K562 (cell line): ENCODE measurements around the gene HSPA4L. TPM values are rescaled to one million over a fixed set of nuclear protein-coding genes. Genes with fewer than 3 reads are reported as not detected.

ENCODE experiments used
- AFF1 ChIP-seq, 2 experiments: fragments of 450-650 bp; IDR thresholded peaks; 2 replicates each; pipeline ENCODE4 v1.6.1; 2018; ENCODE audit warnings: mild to moderate bottlenecking in 2 of 2, low read depth in 1 of 2; ENCODE audit not compliant: partially characterized antibody in 2 of 2
- ARNT ChIP-seq, 2 experiments: fragments of 450-650 bp; IDR thresholded peaks; 2 replicates each; pipeline ENCODE4 v1.6.1; 2016; ENCODE audit warnings: mild to moderate bottlenecking in 1 of 2
- ATF7 ChIP-seq: fragments of 450-650 bp; IDR thresholded peaks from 2 replicates; pipeline ENCODE4 v1.7.1; 2014; ENCODE audit warnings: mild to moderate bottlenecking, moderate library complexity
- BCLAF1 ChIP-seq, 2 experiments: fragments of 450-650 bp in 1 of 2; IDR thresholded peaks; 2 replicates each; pipeline ENCODE4 v1.6.1; 2011 to 2017; ENCODE audit warnings: low read depth in 2 of 2, antibody characterized with exemption in 1 of 2, borderline replicate concordance in 1 of 2, low read length in 1 of 2, mild to moderate bottlenecking in 1 of 2, mixed read lengths in 1 of 2; ENCODE audit not compliant: control insufficient read depth in 1 of 2
- CCNT2 ChIP-seq: IDR thresholded peaks from 2 replicates; pipeline ENCODE4 v1.6.1; 2011; ENCODE audit warnings: borderline replicate concordance, low read depth, mild to moderate bottlenecking, moderate library complexity, mixed read lengths, low read length; ENCODE audit not compliant: insufficient read length; ENCODE audit errors: extremely low read depth
- E2F6 ChIP-seq, 2 experiments: IDR thresholded peaks; 2 replicates each; pipeline ENCODE4 v1.6.1; 2011; ENCODE audit warnings: borderline replicate concordance in 1 of 2, control low read depth in 1 of 2, low read depth in 1 of 2, low read length in 1 of 2, mild to moderate bottlenecking in 1 of 2, mixed read lengths in 1 of 2, moderate library complexity in 1 of 2; ENCODE audit not compliant: insufficient read depth in 1 of 2, insufficient read length in 1 of 2, poor library complexity in 1 of 2, severe bottlenecking in 1 of 2; ENCODE audit errors: extremely low read depth in 1 of 2
- EZH2 ChIP-seq: IDR thresholded peaks from 2 replicates; pipeline ENCODE4 v1.6.1; 2012; ENCODE audit warnings: low read depth, mild to moderate bottlenecking, inconsistent platforms, low read length, borderline replicate concordance
- FOXJ2 ChIP-seq: fragments of 200-800 bp; sonication (Bioruptor generic); IDR thresholded peaks from 2 replicates; pipeline ENCODE4 v1.6.1; 2016; ENCODE audit warnings: missing genetic modification characterization, missing compliant biosample characterization
- HLTF ChIP-seq: fragments of 450-650 bp; IDR thresholded peaks from 2 replicates; pipeline ENCODE4 v1.6.1; 2016
- HNRNPLL ChIP-seq: fragments of 200-400 bp; formaldehyde crosslinking; IDR thresholded peaks from 2 replicates; pipeline ENCODE4 v1.6.1; 2017; ENCODE audit warnings: low read length, low read depth, mild to moderate bottlenecking; ENCODE audit not compliant: poor library complexity, severe bottlenecking
- KDM2B ChIP-seq: fragments of 250-450 bp; sonication (Bioruptor Pico); IDR thresholded peaks from 2 replicates; pipeline ENCODE4 v1.8.0; 2021; ENCODE audit warnings: mild to moderate bottlenecking, moderate library complexity
- LARP7 ChIP-seq: fragments of 450-650 bp; IDR thresholded peaks from 2 replicates; pipeline ENCODE4 v1.6.1; 2016
- POLR2B ChIP-seq: fragments of 450-650 bp; IDR thresholded peaks from 2 replicates; pipeline ENCODE4 v1.6.1; 2018; ENCODE audit warnings: low read depth; ENCODE audit not compliant: partially characterized antibody
- RAD51 ChIP-seq: fragments of 450-650 bp; IDR thresholded peaks from 2 replicates; pipeline ENCODE4 v1.7.1; 2016; ENCODE audit warnings: low read depth, mild to moderate bottlenecking, borderline replicate concordance
- RFX1 ChIP-seq: fragments of 450-650 bp; IDR thresholded peaks from 2 replicates; pipeline ENCODE4 v1.6.1; 2016; ENCODE audit warnings: mild to moderate bottlenecking, moderate library complexity
- polyA plus RNA-seq, 8 experiments: library from polyadenylated mRNA; depleted of rRNA in 4 of 8; stranded (reverse) in 5 of 8; unstranded in 3 of 8; fragments of >200 nt; fragmentation: Nextera tagmentation in 2 of 8; fragmentation: Illumina TruSeq in 1 of 8; extraction: Ambion mirVana in 2 of 8; extraction: Trizol in 1 of 8; gene quantifications; 2 replicates each; pipeline versions ENCODE4 v1.2.1 to v1.2.3, GENCODE V29; 2011 to 2014; ENCODE audit warnings: inconsistent platforms in 1 of 8, missing spikeins in 1 of 8
- total RNA-seq, 7 experiments: library from RNA; depleted of rRNA in 6 of 7; stranded (reverse); fragments of >200 nt in 6 of 7; fragmentation: Illumina TruSeq in 2 of 7; extraction: Trizol in 2 of 7; gene quantifications; 2 replicates each; pipeline versions ENCODE4 v1.2.1 to v1.2.3, GENCODE V29; 2011 to 2021; ENCODE audit warnings: low replicate concordance in 1 of 7

The HSPA4L gene
- total and polyA plus RNA-seq, 9 of the 15 experiments (the other 6 are each of a cell fraction or from before 2014, with no cell fraction given), result 12.3 to 37.0 (median 21.7) TPM

GRCh38 chr4:127782275-127783025, at the start of gene HSPA4L (continued):
- TF ChIP-seq AFF1 (IDR thresholded peaks at IDR 0.05; ENCODE audit: low read depth in 1 of 2, partially characterized antibody in 2 of 2) (peak in 1 of 2 experiments; percentile 25), ATF7 (peak; percentile 29; the same call in 1 of the 2 replicates), E2F6 (IDR thresholded peaks at IDR 0.05; ENCODE audit: borderline replicate concordance in 1 of 2, extremely low read depth in 1 of 2, insufficient read depth in 1 of 2, insufficient read length in 1 of 2, low read depth in 1 of 2, low read length in 1 of 2, poor library complexity in 1 of 2, severe bottlenecking in 1 of 2) (peak; percentile 54 to 78), CCNT2 (peak; percentile 74), RFX1 (peak; percentile 31; the same call in 1 of the 2 replicates), HNRNPLL (peak; percentile 84), HLTF (no peak), BCLAF1 (IDR thresholded peaks at IDR 0.05; ENCODE audit: borderline replicate concordance in 1 of 2, control insufficient read depth in 1 of 2, low read depth in 2 of 2, low read length in 1 of 2) (no peak), KDM2B (0 out of 2 replicates have a peak, but pooled peaks have one; percentile 30), LARP7 (no peak), RAD51 (0 out of 2 replicates have a peak, but pooled peaks have one; percentile 6), EZH2 (no peak), FOXJ2 (no peak), POLR2B (peak; percentile 78), ARNT (IDR thresholded peaks at IDR 0.05) (0 out of 4 replicates have a peak, but pooled peaks of 1 of the 2 experiments have one; percentile 43)
